ENCODE results near the gene PTPRN. TPM values are rescaled to one million over a fixed set of nuclear protein-coding genes. Genes with fewer than 3 reads are reported as not detected.

The PTPRN gene
- total and polyA plus RNA-seq, 2 experiments from 2014 or later, result 5.1 to 22.1 TPM

- Histone ChIP-seq H3F3A (replicated peaks; ENCODE audit: low read depth) (no peaks in the 10 kb centered on the region), H3K9me2 (ENCODE audit: insufficient read depth) (no peaks in the 10 kb centered on the region), H3K4me2 (no peak overlapping the region), H2AFZ (no peak overlapping the region), H3K4me1 (ENCODE audit: insufficient read depth) (peaks cover 7% of the 10 kb centered on the region; the same call in 1 of the 2 replicates), H3K27ac (ENCODE audit: low read depth) (no peak overlapping the region), H3K27me3 (ENCODE audit: insufficient read depth) (peaks cover 7% of the 10 kb centered on the region; the same call in 1 of the 2 replicates), H4K20me1 (replicated peaks; ENCODE audit: insufficient read depth) (no peaks in the 10 kb centered on the region; the same call in 1 of the 2 replicates), H3K79me2 (replicated peaks; ENCODE audit: insufficient read depth) (no peaks in the 10 kb centered on the region), H3K36me3 (ENCODE audit: insufficient read depth) (no peaks in the 10 kb centered on the region), H3K4me3 (no peak overlapping the region)
- Mint-ChIP-seq H3K4me1 (peaks cover 12% of the 10 kb centered on the region), H3K36me3 (ENCODE audit: low read depth) (no peaks in the 10 kb centered on the region), H3K9me3 (no peaks in the 10 kb centered on the region; the same call in 2 of the 3 replicates), H3K27ac (no peak overlapping the region), H3K27me3 (ENCODE audit: insufficient read depth, low read depth, poor library complexity) (peaks cover 11% of the 10 kb centered on the region), H3K4me3 (no peak overlapping the region)
- TF ChIP-seq EZH2 (IDR thresholded peaks at IDR 0.05; ENCODE audit: low read depth, unreplicated experiment) (no peak), POLR2AphosphoS5 (IDR thresholded peaks at IDR 0.05; ENCODE audit: low read depth) (no peak), ETS1 (IDR thresholded peaks at IDR 0.05) (no peak), STAT1 (IDR thresholded peaks at IDR 0.05; ENCODE audit: unreplicated experiment) (no peak), CTCF (conservative IDR thresholded peaks at IDR 0.05; ENCODE audit: low read depth in 2 of 2) (no peak), ZNF462 (CRISPR knock-in tag; IDR thresholded peaks at IDR 0.05) (no peak), JUNB (IDR thresholded peaks at IDR 0.05; ENCODE audit: unreplicated experiment) (no peak), ZNF331 (CRISPR knock-in tag; IDR thresholded peaks at IDR 0.05; ENCODE audit: low read depth) (no peak), REST (IDR thresholded peaks at IDR 0.05; ENCODE audit: unreplicated experiment) (no peak), NANOG (IDR thresholded peaks at IDR 0.05; ENCODE audit: borderline replicate concordance) (no peak)
- ATAC-seq, result no peak
- no peak for DNase-seq (ENCODE audit: low spot score)
Measured at GRCh38 chr2:219289195-219289536, 20.0 kb downstream of the PTPRN start.

Measured in GM23338 (cell line).